ENCODE results near the gene MAP2K3.

The MAP2K3 gene

DNA sequence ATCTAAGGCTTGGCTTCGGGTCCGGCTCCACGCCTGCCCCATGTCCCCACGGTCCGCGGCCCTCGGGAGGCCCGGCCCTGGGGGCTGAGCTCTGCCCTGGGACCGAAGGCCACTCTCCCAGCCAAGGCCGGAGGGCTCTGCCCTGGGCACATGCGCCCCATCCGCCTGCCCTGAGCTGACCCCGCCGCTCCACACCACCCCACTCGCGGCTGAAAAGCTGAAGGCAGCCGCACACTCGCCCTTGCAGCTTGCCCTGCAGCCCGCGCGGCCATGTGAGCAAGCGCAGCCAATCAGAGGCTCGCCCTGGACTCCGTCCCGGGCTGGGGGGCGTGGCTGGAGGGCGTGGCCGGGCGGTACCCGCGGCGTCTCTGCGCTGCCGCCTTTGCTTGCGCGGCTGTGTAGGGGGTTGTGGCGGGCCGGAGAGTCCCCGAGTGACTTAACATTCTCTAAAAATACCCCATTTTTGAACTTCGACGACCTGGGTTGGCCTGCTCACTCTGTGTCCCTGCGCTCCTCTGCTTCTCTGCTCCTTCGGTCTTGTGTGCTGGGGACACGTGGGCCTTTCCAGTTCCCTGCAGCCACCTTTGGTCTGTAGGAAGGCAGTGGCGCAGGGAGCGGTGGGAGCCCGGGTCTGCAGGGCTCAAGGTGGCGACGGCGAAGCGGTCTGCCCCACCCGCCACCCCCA, 8.8 kb upstream of the MAP2K3 start (continued):
- TF ChIP-seq ZNF391 (tag by site-specific recombination; IDR thresholded peaks at IDR 0.05; ENCODE audit: borderline replicate concordance, low read depth) = peak; percentile 3; the same call in 1 of the 2 replicates
- peak; percentile 51 for TF ChIP-seq GLIS2 (tag by site-specific recombination; IDR thresholded peaks at IDR 0.05)
- peak; percentile 47; the same call in 1 of the 2 replicates for TF ChIP-seq ZNF785 (tag by site-specific recombination; IDR thresholded peaks at IDR 0.05)
- peak; percentile 88 for TF ChIP-seq ZNF335 (tag by site-specific recombination; conservative IDR thresholded peaks at IDR 0.05)
- no peak for TF ChIP-seq ZNF324 (tag by site-specific recombination; IDR thresholded peaks at IDR 0.05)
- TF ChIP-seq ZSCAN23 (tag by site-specific recombination; IDR thresholded peaks at IDR 0.05) = no peak
- TF ChIP-seq ZBTB17 (tag by site-specific recombination; IDR thresholded peaks at IDR 0.05) = no peak
- no peak for TF ChIP-seq ZNF701 (tag by site-specific recombination; IDR thresholded peaks at IDR 0.05)
- TF ChIP-seq ZNF747 (tag by site-specific recombination; IDR thresholded peaks at IDR 0.05) = no peak
- TF ChIP-seq SP2 (tag by site-specific recombination; IDR thresholded peaks at IDR 0.05) = peak; percentile 74
- TF ChIP-seq KLF16 (tag by site-specific recombination; IDR thresholded peaks at IDR 0.05) = peak; percentile 76
- peak; percentile 58; the same call in 1 of the 2 replicates for TF ChIP-seq ZNF600 (tag by site-specific recombination; IDR thresholded peaks at IDR 0.05)
- TF ChIP-seq ZNF501 (tag by site-specific recombination; IDR thresholded peaks at IDR 0.05) = peak; percentile 86

DNA sequence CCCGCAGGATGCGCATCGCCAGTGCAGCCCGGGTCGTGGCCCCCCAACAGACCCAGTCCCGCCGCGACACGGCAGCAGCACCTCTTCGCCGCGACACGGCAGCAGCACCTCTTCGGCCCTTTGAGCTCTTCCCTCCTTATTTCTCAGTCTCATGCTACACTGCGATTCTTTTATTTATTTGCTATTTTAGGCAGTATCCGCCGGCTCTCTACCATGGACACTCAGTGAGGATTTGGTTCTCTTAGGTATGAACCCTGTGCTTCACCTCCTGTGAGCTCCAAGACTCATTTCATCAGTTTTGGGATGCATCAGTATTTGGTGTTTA, 8.3 kb upstream of the MAP2K3 start:
- Histone ChIP-seq H3K9me3 (ENCODE audit: control insufficient read depth, insufficient read depth, low read depth, low read length) (no peaks in the 10 kb centered on the region), H3K4me3 (ENCODE audit: low read depth, low read length) (no peak overlapping the region), H3K27ac (ENCODE audit: extremely low read depth, low read depth, low read length) (no peak overlapping the region), H3K36me3 (ENCODE audit: control insufficient read depth in 2 of 2, insufficient read depth in 1 of 2, low read length in 2 of 2) (no peaks in the 10 kb centered on the region), H3K4me1 (ENCODE audit: control insufficient read depth, insufficient read depth, low read length) (peaks cover 4% of the 10 kb centered on the region; the same call in 1 of the 2 replicates)
- TF ChIP-seq ZFP69B (tag by site-specific recombination; IDR thresholded peaks at IDR 0.05) (no peak), ZNF433 (tag by site-specific recombination; IDR thresholded peaks at IDR 0.05; ENCODE audit: low read depth) (no peak), ZNF311 (tag by site-specific recombination; IDR thresholded peaks at IDR 0.05; ENCODE audit: borderline replicate concordance) (no peak)
- TF ChIP-seq, protein P1, sequence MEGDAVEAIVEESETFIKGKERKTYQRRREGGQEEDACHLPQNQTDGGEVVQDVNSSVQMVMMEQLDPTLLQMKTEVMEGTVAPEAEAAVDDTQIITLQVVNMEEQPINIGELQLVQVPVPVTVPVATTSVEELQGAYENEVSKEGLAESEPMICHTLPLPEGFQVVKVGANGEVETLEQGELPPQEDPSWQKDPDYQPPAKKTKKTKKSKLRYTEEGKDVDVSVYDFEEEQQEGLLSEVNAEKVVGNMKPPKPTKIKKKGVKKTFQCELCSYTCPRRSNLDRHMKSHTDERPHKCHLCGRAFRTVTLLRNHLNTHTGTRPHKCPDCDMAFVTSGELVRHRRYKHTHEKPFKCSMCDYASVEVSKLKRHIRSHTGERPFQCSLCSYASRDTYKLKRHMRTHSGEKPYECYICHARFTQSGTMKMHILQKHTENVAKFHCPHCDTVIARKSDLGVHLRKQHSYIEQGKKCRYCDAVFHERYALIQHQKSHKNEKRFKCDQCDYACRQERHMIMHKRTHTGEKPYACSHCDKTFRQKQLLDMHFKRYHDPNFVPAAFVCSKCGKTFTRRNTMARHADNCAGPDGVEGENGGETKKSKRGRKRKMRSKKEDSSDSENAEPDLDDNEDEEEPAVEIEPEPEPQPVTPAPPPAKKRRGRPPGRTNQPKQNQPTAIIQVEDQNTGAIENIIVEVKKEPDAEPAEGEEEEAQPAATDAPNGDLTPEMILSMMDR (tag by site-specific recombination; IDR thresholded peaks at IDR 0.05) = peak; percentile 4; the same call in 1 of the 2 replicates
- CTCF ChIA-PET = interaction anchor here (0.6 to 4.0 kb wide), 7 partner anchors 10 to 240 kb away, joined by 3 to 24 read pairs (median 3); no protein-coding TSS in a partner anchor
- POLR2A ChIA-PET = interaction anchor here (1.0 to 6.1 kb wide), 6 partner anchors 11 to 181 kb away, joined by 4 to 42 read pairs (median 5); partner anchors contain the start of gene NATD1

DNA sequence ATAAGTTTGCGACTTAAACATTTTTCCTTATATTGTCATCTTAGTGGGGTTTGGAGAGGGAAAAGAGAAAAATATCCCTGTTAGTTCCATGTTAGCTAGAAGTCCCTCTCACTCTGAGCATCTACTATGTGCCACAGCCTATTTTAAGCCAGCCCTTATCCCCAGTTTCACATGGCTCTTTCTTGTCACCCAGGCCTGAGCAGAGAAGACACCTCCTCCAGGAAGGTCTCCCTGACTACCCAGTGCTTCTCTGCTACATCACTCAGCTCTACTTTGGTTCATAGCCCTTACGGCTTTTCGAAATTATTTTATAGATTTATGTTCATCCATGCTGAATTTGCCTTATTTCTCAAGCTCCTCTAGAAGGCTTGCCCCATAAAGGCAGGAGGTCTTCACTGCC, 7.2 kb upstream of the MAP2K3 start:
- ChIA-PET POLR2A (interaction anchor here (0.9 to 6.1 kb wide), 2 partner anchors 9 to 28 kb away, joined by 3 to 42 read pairs; no protein-coding TSS in a partner anchor), CTCF (interaction anchor here (0.6 to 4.0 kb wide), 7 partner anchors 9 to 234 kb away, joined by 3 to 24 read pairs (median 4); no protein-coding TSS in a partner anchor)
- Histone ChIP-seq H3K27ac (ENCODE audit: extremely low read depth, low read depth, low read length) (no peak overlapping the region), H3K4me1 (ENCODE audit: control insufficient read depth, insufficient read depth, low read length) (peaks cover 7% of the 10 kb centered on the region), H3K9me3 (ENCODE audit: control insufficient read depth, insufficient read depth, low read depth, low read length) (no peaks in the 10 kb centered on the region), H3K36me3 (ENCODE audit: control insufficient read depth in 2 of 2, insufficient read depth in 1 of 2, low read length in 2 of 2) (no peaks in the 10 kb centered on the region), H3K4me3 (ENCODE audit: low read depth, low read length) (no peak overlapping the region)
- TF ChIP-seq ZNF600 (tag by site-specific recombination; IDR thresholded peaks at IDR 0.05) = no peak
- TF ChIP-seq, protein P2, sequence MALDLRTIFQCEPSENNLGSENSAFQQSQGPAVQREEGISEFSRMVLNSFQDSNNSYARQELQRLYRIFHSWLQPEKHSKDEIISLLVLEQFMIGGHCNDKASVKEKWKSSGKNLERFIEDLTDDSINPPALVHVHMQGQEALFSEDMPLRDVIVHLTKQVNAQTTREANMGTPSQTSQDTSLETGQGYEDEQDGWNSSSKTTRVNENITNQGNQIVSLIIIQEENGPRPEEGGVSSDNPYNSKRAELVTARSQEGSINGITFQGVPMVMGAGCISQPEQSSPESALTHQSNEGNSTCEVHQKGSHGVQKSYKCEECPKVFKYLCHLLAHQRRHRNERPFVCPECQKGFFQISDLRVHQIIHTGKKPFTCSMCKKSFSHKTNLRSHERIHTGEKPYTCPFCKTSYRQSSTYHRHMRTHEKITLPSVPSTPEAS (tag by site-specific recombination; IDR thresholded peaks at IDR 0.05) = no peak
- no peak for TF ChIP-seq REPIN1 (tag by site-specific recombination; IDR thresholded peaks at IDR 0.05; ENCODE audit: low read depth)
- no peak for TF ChIP-seq ZNF416 (tag by site-specific recombination; IDR thresholded peaks at IDR 0.05)

All from HEK293 (cell line).